A673 (cell line): Measurements from ENCODE around the gene ITSN1.

Experiments
- CTCF ChIP-seq: fragments of 300-800, 200-600 bp; sonication (generic); conservative IDR thresholded peaks from 2 replicates; pipeline ENCODE4 v1.5.1; 2017; ENCODE audit warnings: low read depth, mild to moderate bottlenecking, antibody characterized with exemption, low read length, moderate library complexity, mixed read lengths
- EZH2 ChIP-seq: fragments of 200-600 bp; sonication (generic); IDR thresholded peaks from 2 replicates; pipeline ENCODE4 v1.6.1; 2017; ENCODE audit warnings: borderline replicate concordance, low read depth, mild to moderate bottlenecking, mixed read lengths, antibody characterized with exemption, low read length; ENCODE audit not compliant: poor library complexity, severe bottlenecking

- TF ChIP-seq CTCF = no peak
- TF ChIP-seq EZH2 = no peak
Measured at GRCh38 chr21:33643658-33644311, 1.5 kb downstream of the ITSN1 start.
